ENCODE data around the gene CRYM.
"Not testable (repeated sequence)": the region's sequence is repeated elsewhere in the genome, so short reads cannot be mapped to it uniquely, and the experiment has no call there.

Gene CRYM

GRCh38 chr16:21277927-21278706 is at the start of gene CRYM:
TSS of gene CRYM (minus strand) at chr16:21278290. CDS start at chr16:21278251, 39 bp downstream.
- peak; percentile 17 for DNase-seq

GRCh38 chr16:21327046-21327445 is 49.0 kb upstream of the CRYM start:
- DNase-seq = no peak

GRCh38 chr16:21326459-21326858 is 48.4 kb upstream of the CRYM start:
- no peak for DNase-seq

GRCh38 chr16:21324267-21324666 is 46.2 kb upstream of the CRYM start:
- DNase-seq = no peak

GRCh38 chr16:21322251-21322650 is 44.2 kb upstream of the CRYM start:
- DNase-seq = not testable (repeated sequence)

GRCh38 chr16:21321736-21322135 is 43.6 kb upstream of the CRYM start:
- no peak for DNase-seq

GRCh38 chr16:21314339-21314738 is 36.2 kb upstream of the CRYM start:
- DNase-seq = no peak

- DNase-seq = not testable (repeated sequence)
Observed at GRCh38 chr16:21312863-21313372, 34.8 kb upstream of the CRYM start.

GRCh38 chr16:21312046-21312445 is 34.0 kb upstream of the CRYM start:
- not testable (repeated sequence) for DNase-seq

- not testable (repeated sequence) for DNase-seq
Observed at GRCh38 chr16:21306712-21307111, 28.6 kb upstream of the CRYM start.

- no peak for DNase-seq
Observed at GRCh38 chr16:21302898-21303528, 24.9 kb upstream of the CRYM start.

- DNase-seq = no peak
Observed at GRCh38 chr16:21302454-21302853, 24.4 kb upstream of the CRYM start.

- DNase-seq = no peak
Observed at GRCh38 chr16:21301895-21302291, 23.8 kb upstream of the CRYM start.

- peak; percentile 83 for DNase-seq
Observed at GRCh38 chr16:21301168-21301894, 23.2 kb upstream of the CRYM start.

- peak; percentile 98 for DNase-seq
Observed at GRCh38 chr16:21300309-21301167, 22.4 kb upstream of the CRYM start.

- DNase-seq = not testable (repeated sequence)
Observed at GRCh38 chr16:21289789-21290188, 11.7 kb upstream of the CRYM start.

- DNase-seq = no peak
Observed at GRCh38 chr16:21285314-21285713, 7.2 kb upstream of the CRYM start.

- DNase-seq = no peak
Observed at GRCh38 chr16:21284414-21284813, 6.3 kb upstream of the CRYM start.

GRCh38 chr16:21283521-21284289 is 5.6 kb upstream of the CRYM start:
- peak; percentile 23 for DNase-seq

- no peak for DNase-seq
Observed at GRCh38 chr16:21281698-21282389, 3.8 kb upstream of the CRYM start.

- no peak for DNase-seq
Observed at GRCh38 chr16:21279501-21279900, 1.4 kb upstream of the CRYM start.

Measured in DMS 273 treated with DMSO at 0.1 percent for 48 hours (cell line).